Right lobe of liver (tissue), 6 donors: Measurements from ENCODE around the gene PLGRKT. TPM values are rescaled to one million over a fixed set of nuclear protein-coding genes. Genes with fewer than 3 reads are reported as not detected.
"Not testable (repeated sequence)": the region's sequence is repeated elsewhere in the genome, so short reads cannot be mapped to it uniquely, and the experiment has no call there.

ENCODE experiments used
- ATAC-seq, 4 donors: fragments of 200-7000 bp; cut with Tn5 transposase; one replicate each; pipeline ENCODE4 v1.9.1; 2020; ENCODE audit warnings: mild to moderate bottlenecking in 4 of 4, moderate library complexity in 4 of 4
- DNase-seq, 3 donors: peaks; one replicate each; pipeline ENCODE4 v3.0.0-alpha.2; 2020
- H3K27ac ChIP-seq, 3 donors: fragments of 200-600 bp; one replicate each; pipeline ENCODE4 v1.8.0; 2022
- H3K27me3 ChIP-seq, 2 donors: fragments of 200-600 bp; one replicate each; pipeline ENCODE4 v1.8.0; 2022
- H3K36me3 ChIP-seq, 4 donors: fragments of 200-600 bp; sonication (generic) in 1 of 4; one replicate each; pipeline versions ENCODE4 v1.5.1 to v1.8.0; 2017 to 2022; ENCODE audit warnings: control low read depth in 1 of 4
- H3K4me1 ChIP-seq, 4 donors: fragments of 200-600 bp; sonication (generic) in 1 of 4; one replicate each; pipeline versions ENCODE4 v1.5.1 to v1.8.0; 2017 to 2022; ENCODE audit warnings: control low read depth in 1 of 4
- H3K4me3 ChIP-seq, 3 donors: fragments of 200-600 bp; one replicate each; pipeline ENCODE4 v1.8.0; 2022
- H3K9me3 ChIP-seq, 4 donors: fragments of 200-600 bp; sonication (generic) in 1 of 4; one replicate each; pipeline versions ENCODE4 v1.5.1 to v1.8.0; 2017 to 2022; ENCODE audit warnings: control low read depth in 1 of 4
- CTCF ChIP-seq, 4 donors: fragments of 200-600 bp in 3 of 4; fragments of 450-650 bp in 1 of 4; IDR thresholded peaks; one replicate each; pipeline versions ENCODE4 v1.5.1 to v1.8.0; 2016 to 2022; ENCODE audit warnings: antibody characterized with exemption in 4 of 4, mild to moderate bottlenecking in 2 of 4
- POLR2A ChIP-seq: fragments of 450-650 bp; IDR thresholded peaks from one replicate; pipeline ENCODE4 v1.6.1; 2017; ENCODE audit warnings: antibody characterized with exemption, mild to moderate bottlenecking
- WGBS: methylation state at CpG from one replicate; pipeline ENCODE4 v1.1.6; 2018; ENCODE audit warnings: low coverage, low lambda C conversion rate; ENCODE audit not compliant: insufficient coverage; ENCODE audit errors: missing lambda C conversion rate; 5-methylcytosine and 5-hydroxymethylcytosine counted together
- intact Hi-C, 2 donors: fragments of 100-400 bp; cut with DNase I; formaldehyde crosslinking; loops; one replicate each; pipeline versions ENCODE4 v1.11.2 to v1.14.1; 2022
- total RNA-seq, 6 experiments: library from RNA; depleted of rRNA in 2 of 6; stranded (reverse); fragments of >200 nt in 2 of 6; fragmentation: NEBNext Ultra II Directional in 3 of 6; extraction: Animal tissue kit (Norgen Biotek cat#: 25700) in 3 of 6; gene quantifications; one replicate each; pipeline versions ENCODE4 v1.1.0 to v1.2.4, GENCODE V29; 2016 to 2023
- donor health status: DM: no; HTN: yes; CAD: no.
- donor health status: DM: no; HTN: no; CAD: no.
- donor health status: DM: no; HTN: no; CAD: no.
- donor health status: DM: no; HTN: yes; CAD: no.
- donor health status: DM: no; HTN: yes; CAD: no.

The PLGRKT gene
- total RNA-seq, 6 experiments from 2014 or later, result 7.3 to 14.4 (median 11.4) TPM

GRCh38 chr9:5446451-5447236, 8.9 kb upstream of the PLGRKT start:
- no peaks in the 10 kb centered on the region for H3K36me3 ChIP-seq
- H3K27ac ChIP-seq, result no peak overlapping the region
- DNase-seq (no peak), ATAC-seq (no peak)
- no peaks in the 10 kb centered on the region for H3K27me3 ChIP-seq
- TF ChIP-seq CTCF (IDR thresholded peaks at IDR 0.05) (no peak), POLR2A (no peak)
- WGBS, result 51% methylated on average over 3 of the region's 3 CpGs
- H3K4me1 ChIP-seq, result peaks cover 0 to 8% (median 3%) of the 10 kb centered on the region in 4 donors
- H3K4me3 ChIP-seq, result no peak overlapping the region
- H3K9me3 ChIP-seq, result no peaks in the 10 kb centered on the region
- intact Hi-C loops, result loop anchor here in 1 of 2 donors (10.0 kb wide), 1 partner anchor 148 kb away; no protein-coding TSS in a partner anchor

GRCh38 chr9:5445886-5446285, 8.2 kb upstream of the PLGRKT start:
- Histone ChIP-seq H3K4me3 (no peak overlapping the region), H3K4me1 (peaks cover 0 to 6% (median 2%) of the 10 kb centered on the region in 4 donors), H3K27ac (no peak overlapping the region), H3K27me3 (no peaks in the 10 kb centered on the region), H3K36me3 (no peaks in the 10 kb centered on the region), H3K9me3 (no peaks in the 10 kb centered on the region)
- intact Hi-C loops, result loop anchor here in 1 of 2 donors (10.0 kb wide), 1 partner anchor 149 kb away; no protein-coding TSS in a partner anchor
- DNase-seq (no peak), ATAC-seq (no peak)
- TF ChIP-seq CTCF (IDR thresholded peaks at IDR 0.05) (no peak), POLR2A (no peak)

- H3K4me3 ChIP-seq, ATAC-seq, H3K27me3 ChIP-seq, H3K9me3 ChIP-seq, H3K36me3 ChIP-seq, DNase-seq, H3K4me1 ChIP-seq, H3K27ac ChIP-seq: not testable (repeated sequence)
- intact Hi-C loops, result loop anchor here in 1 of 2 donors (10.0 kb wide), 1 partner anchor 150 kb away; no protein-coding TSS in a partner anchor
- 73% methylated on average over 3 of the region's 4 CpGs for WGBS
Observed at GRCh38 chr9:5445096-5445495, 7.4 kb upstream of the PLGRKT start.

- DNase-seq, result no peak
- 71% methylated on average over 2 of the region's 2 CpGs for WGBS
- no peak for TF ChIP-seq POLR2A
- Histone ChIP-seq H3K27me3 (no peaks in the 10 kb centered on the region), H3K9me3 (no peaks in the 10 kb centered on the region), H3K36me3 (no peaks in the 10 kb centered on the region), H3K4me3 (no peak overlapping the region), H3K4me1 (peaks cover 0 to 3% (median 0%) of the 10 kb centered on the region in 4 donors), H3K27ac (no peak overlapping the region)
- ATAC-seq, result peak in 3 of 4 donors; percentile 30 to 51 (median 46)
- intact Hi-C loops, result loop anchor here in 1 of 2 donors (10.0 kb wide), 1 partner anchor 151 kb away; no protein-coding TSS in a partner anchor
Observed at GRCh38 chr9:5443850-5444249, 6.1 kb upstream of the PLGRKT start.

GRCh38 chr9:5442400-5443011, 4.8 kb upstream of the PLGRKT start:
- Histone ChIP-seq H3K9me3 (no peaks in the 10 kb centered on the region), H3K36me3 (no peaks in the 10 kb centered on the region), H3K27ac (no peak overlapping the region), H3K4me3 (no peak overlapping the region), H3K27me3 (no peaks in the 10 kb centered on the region), H3K4me1 (peaks cover 0 to 7% (median 2%) of the 10 kb centered on the region in 4 donors)
- peak; percentile 45 to 65 (median 62) for TF ChIP-seq CTCF (IDR thresholded peaks at IDR 0.05)
- TF ChIP-seq POLR2A, result no peak
- DNase-seq (peak in 1 of 3 donors; percentile 61), ATAC-seq (peak; percentile 67 to 72 (median 68))
- WGBS, result 17% methylated on average over 2 of the region's 2 CpGs
- intact Hi-C loops, result loop anchor here in 1 of 2 donors (10.0 kb wide), 1 partner anchor 152 kb away; no protein-coding TSS in a partner anchor
